ENCODE data around the gene ULK4. TPM values are rescaled to one million over a fixed set of nuclear protein-coding genes. Genes with fewer than 3 reads are reported as not detected.

ULK4 gene
- total and polyA plus RNA-seq, 2 of the 4 experiments (the other 2 are of a cell fraction) = 2.7 to 5.0 TPM

DNA sequence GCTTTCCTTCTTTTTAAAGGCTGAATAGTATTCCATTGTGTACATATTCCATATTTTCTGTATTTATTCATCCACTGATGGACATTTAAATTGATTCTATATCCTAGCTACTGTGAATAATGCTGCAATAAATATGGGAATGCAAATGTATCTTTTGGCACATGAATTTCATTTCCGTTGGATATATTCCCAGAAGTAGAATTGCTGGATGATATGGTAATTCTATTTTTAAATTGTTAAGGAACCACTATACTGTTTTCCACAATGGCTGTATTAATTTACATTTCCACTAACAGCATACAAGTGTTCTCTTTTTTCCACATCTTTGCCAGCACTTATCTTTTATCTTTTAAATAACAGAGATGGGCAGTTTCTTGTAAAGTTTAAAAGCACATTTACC is 459.9 kb downstream of the ULK4 start:
- H2AK9ac ChIP-seq (replicated peaks; ENCODE audit: low read depth, low read length, poor library complexity) = no peak overlapping the region
- H4K5ac ChIP-seq (ENCODE audit: low read depth, low read length) = no peak overlapping the region
- no peaks in the 10 kb centered on the region for H4K20me1 ChIP-seq (ENCODE audit: insufficient read depth, low read length)
- H3K36me3 ChIP-seq (ENCODE audit: control insufficient read depth, insufficient read depth, low read length) = no peaks in the 10 kb centered on the region
- no peak overlapping the region for H4K91ac ChIP-seq (ENCODE audit: insufficient read depth, low read depth, low read length)
- no peak overlapping the region for H2AK5ac ChIP-seq (ENCODE audit: low read depth, low read length)
- H2BK20ac ChIP-seq (ENCODE audit: low read depth, low read length) = no peak overlapping the region
- no peak overlapping the region for H2AFZ ChIP-seq (replicated peaks; ENCODE audit: low read length, poor library complexity)
- no peak for DNase-seq
- H3K9me1 ChIP-seq (ENCODE audit: insufficient read depth, low read length) = no peaks in the 10 kb centered on the region
- H2BK15ac ChIP-seq (ENCODE audit: low read depth, low read length) = no peak overlapping the region
- no peak overlapping the region for H2BK120ac ChIP-seq (ENCODE audit: low read depth, low read length)
- no peaks in the 10 kb centered on the region for H3K9me3 ChIP-seq (ENCODE audit: control insufficient read depth, insufficient read depth, low read length)
- no peaks in the 10 kb centered on the region for H3K4me1 ChIP-seq (ENCODE audit: control insufficient read depth, insufficient read depth, low read length)
- no CpG with 5 or more reads among the region's 1 CpG for WGBS, 2 experiments (ENCODE audit: extremely low coverage in 2 of 2, insufficient read length in 1 of 2)
- no peak overlapping the region for H3K4me2 ChIP-seq (ENCODE audit: low read depth, low read length)
- no peak overlapping the region for H2BK5ac ChIP-seq (ENCODE audit: low read depth, low read length, poor library complexity, severe bottlenecking)
- no peak overlapping the region for H3K56ac ChIP-seq (ENCODE audit: extremely low read depth, insufficient read depth, low read length)
- TF ChIP-seq CHD1 (IDR thresholded peaks at IDR 0.05; ENCODE audit: low read depth, low read length) (no peak), CEBPB (IDR thresholded peaks at IDR 0.05; ENCODE audit: low read depth, low read length) (no peak), MXI1 (IDR thresholded peaks at IDR 0.05; ENCODE audit: borderline replicate concordance, low read depth, low read length) (no peak), BHLHE40 (IDR thresholded peaks at IDR 0.05; ENCODE audit: low read depth, low read length) (no peak), SMC3 (IDR thresholded peaks at IDR 0.05; ENCODE audit: low read depth, low read length) (no peak)
- TF ChIP-seq, protein P1, sequence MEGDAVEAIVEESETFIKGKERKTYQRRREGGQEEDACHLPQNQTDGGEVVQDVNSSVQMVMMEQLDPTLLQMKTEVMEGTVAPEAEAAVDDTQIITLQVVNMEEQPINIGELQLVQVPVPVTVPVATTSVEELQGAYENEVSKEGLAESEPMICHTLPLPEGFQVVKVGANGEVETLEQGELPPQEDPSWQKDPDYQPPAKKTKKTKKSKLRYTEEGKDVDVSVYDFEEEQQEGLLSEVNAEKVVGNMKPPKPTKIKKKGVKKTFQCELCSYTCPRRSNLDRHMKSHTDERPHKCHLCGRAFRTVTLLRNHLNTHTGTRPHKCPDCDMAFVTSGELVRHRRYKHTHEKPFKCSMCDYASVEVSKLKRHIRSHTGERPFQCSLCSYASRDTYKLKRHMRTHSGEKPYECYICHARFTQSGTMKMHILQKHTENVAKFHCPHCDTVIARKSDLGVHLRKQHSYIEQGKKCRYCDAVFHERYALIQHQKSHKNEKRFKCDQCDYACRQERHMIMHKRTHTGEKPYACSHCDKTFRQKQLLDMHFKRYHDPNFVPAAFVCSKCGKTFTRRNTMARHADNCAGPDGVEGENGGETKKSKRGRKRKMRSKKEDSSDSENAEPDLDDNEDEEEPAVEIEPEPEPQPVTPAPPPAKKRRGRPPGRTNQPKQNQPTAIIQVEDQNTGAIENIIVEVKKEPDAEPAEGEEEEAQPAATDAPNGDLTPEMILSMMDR (conservative IDR thresholded peaks at IDR 0.05; ENCODE audit: low read depth, low read length) = no peak
- TF ChIP-seq, protein P2, sequence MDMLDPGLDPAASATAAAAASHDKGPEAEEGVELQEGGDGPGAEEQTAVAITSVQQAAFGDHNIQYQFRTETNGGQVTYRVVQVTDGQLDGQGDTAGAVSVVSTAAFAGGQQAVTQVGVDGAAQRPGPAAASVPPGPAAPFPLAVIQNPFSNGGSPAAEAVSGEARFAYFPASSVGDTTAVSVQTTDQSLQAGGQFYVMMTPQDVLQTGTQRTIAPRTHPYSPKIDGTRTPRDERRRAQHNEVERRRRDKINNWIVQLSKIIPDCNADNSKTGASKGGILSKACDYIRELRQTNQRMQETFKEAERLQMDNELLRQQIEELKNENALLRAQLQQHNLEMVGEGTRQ (IDR thresholded peaks at IDR 0.05; ENCODE audit: low read depth, low read length) = no peak
- no TSS peak for BruUV-seq (replicated peaks)
- H3K27me3 ChIP-seq (ENCODE audit: control insufficient read depth, insufficient read depth, low read length) = no peaks in the 10 kb centered on the region
- no peak overlapping the region for H3K27ac ChIP-seq (ENCODE audit: insufficient read depth, low read length)
- intact Hi-C loops (cut with micrococcal nuclease) (no loop called here), dilution Hi-C loops (cut with HindIII; ENCODE audit: low sequenced_read_pairs, unreplicated experiment) (no loop called here), in situ Hi-C loops (cut with MboI; ENCODE audit: low sequenced_read_pairs) (no loop called here)
- H3K4ac ChIP-seq (ENCODE audit: low read depth, low read length) = no peak overlapping the region
- no peak overlapping the region for H3K23ac ChIP-seq (ENCODE audit: low read depth, low read length)
- ATAC-seq (ENCODE audit: low read depth) = no peak
- H3K9ac ChIP-seq (ENCODE audit: low read depth, low read length) = no peak overlapping the region
- no peaks in the 10 kb centered on the region for H3K79me1 ChIP-seq (ENCODE audit: low read depth in 1 of 2, low read length in 2 of 2)
- ChIA-PET POLR2A (ENCODE audit: unreplicated experiment) (no interaction called here), CTCF (no interaction called here)
- no peak overlapping the region for H3K4me3 ChIP-seq (ENCODE audit: insufficient read depth, low read depth, low read length)
- no peak overlapping the region for H3K18ac ChIP-seq (ENCODE audit: low read depth, low read length)
- H4K8ac ChIP-seq (ENCODE audit: low read depth in 2 of 2, low read length in 2 of 2) = no peak overlapping the region
- no peak overlapping the region for H3K14ac ChIP-seq (replicated peaks; ENCODE audit: low read depth, low read length)
